ENCODE measurements around the gene CTTN.

CTTN gene

GRCh38 chr11:70485326-70486025 lies 87.1 kb downstream of the CTTN start:
- Histone ChIP-seq H3K36me3 (no peaks in the 10 kb centered on the region), H3K4me2 (no peak overlapping the region), H3K9ac (no peak overlapping the region), H3K27me3 (no peaks in the 10 kb centered on the region), H3K4me1 (peaks cover 28% of the 10 kb centered on the region), H3K9me3 (peaks cover 26% of the 10 kb centered on the region), H4K20me1 (no peaks in the 10 kb centered on the region), H3K4me3 (no peak overlapping the region), H3K27ac (no peak overlapping the region)
- TF ChIP-seq Cebpa-rat (IDR thresholded peaks at IDR 0.05): no peak

GRCh38 chr11:70486026-70486415 lies 87.7 kb downstream of the CTTN start:
- peaks cover 31% of the 10 kb centered on the region for H3K9me3 ChIP-seq
- H3K27me3 ChIP-seq: no peaks in the 10 kb centered on the region
- no peak overlapping the region for H3K27ac ChIP-seq
- H3K4me2 ChIP-seq: no peak overlapping the region
- H3K4me1 ChIP-seq: peaks cover 23% of the 10 kb centered on the region
- no peak overlapping the region for H3K4me3 ChIP-seq
- no peaks in the 10 kb centered on the region for H3K36me3 ChIP-seq
- H3K9ac ChIP-seq: no peak overlapping the region
- no peaks in the 10 kb centered on the region for H4K20me1 ChIP-seq
- no peak for TF ChIP-seq Cebpa-rat (IDR thresholded peaks at IDR 0.05)
